NT2/D1 (cell line): ENCODE results near the gene CKAP2L.

Experiments
- SUZ12 ChIP-seq: IDR thresholded peaks from 2 replicates; pipeline ENCODE4 v1.6.1; 2011; ENCODE audit not compliant: insufficient read length, insufficient read depth; ENCODE audit errors: extremely low read depth
- ZNF274 ChIP-seq: IDR thresholded peaks from 2 replicates; pipeline ENCODE4 v1.6.1; 2011; ENCODE audit warnings: mild to moderate bottlenecking, low read depth, low read length

GRCh38 chr2:112756207-112756606, 8.2 kb downstream of the CKAP2L start:
- TF ChIP-seq SUZ12 (no peak), ZNF274 (no peak)
